ENCODE data around the gene KMT2E.

GRCh38 chr7:105003275-105003674, 10.7 kb upstream of the KMT2E start:
- TF ChIP-seq EZH2 (IDR thresholded peaks at IDR 0.05) (no peak), POLR2AphosphoS5 (IDR thresholded peaks at IDR 0.05; ENCODE audit: borderline replicate concordance, low read depth, low read length) (no peak)

Measured in SK-N-MC (cell line).